Measurements from ENCODE around the gene AGBL1.

GRCh38 chr15:86446253-86446640 lies 366.6 kb downstream of the AGBL1 start:
- TF ChIP-seq CTCF (IDR thresholded peaks at IDR 0.05) (no peak), POLR2A (IDR thresholded peaks at IDR 0.05) (no peak)

Data from right lobe of liver (tissue), 4 donors.